HepG2 (cell line): ENCODE results near the gene FGF9. TPM values are rescaled to one million over a fixed set of nuclear protein-coding genes. Genes with fewer than 3 reads are reported as not detected.

Experiments used
- ATAC-seq: fragments of 200-7000 bp; cut with Tn5 transposase; 3 replicates; pipeline ENCODE4 v1.9.1; 2020; ENCODE audit warnings: mild to moderate bottlenecking, moderate library complexity
- BruUV-seq: library from RNA; stranded (reverse); fragments of 400-500 nt; replicated peaks from 2 replicates; lab custom pipeline; 2021; lab: Mats Ljungman, UMichigan
- CTCF ChIA-PET: fragments of 300-600 bp; formaldehyde crosslinking; extraction: SDS; loops from one replicate; lab custom pipeline; 2021; ENCODE audit warnings: low total read pairs, inconsistent platforms, low intra/inter-chr PET ratio; lab: Yijun Ruan, JAX
- POLR2A ChIA-PET: fragments of 350-600 bp; sonication (Branson Sonifier 250); formaldehyde crosslinking; loops from one replicate; lab custom pipeline; 2020; ENCODE audit warnings: antibody characterized with exemption, inconsistent platforms; lab: Yijun Ruan, JAX
- DNase-seq: peaks from one replicate; pipeline ENCODE4 v3.0.0-alpha.2; 2015; ENCODE audit warnings: low spot score
- FAIRE-seq: peaks from 3 replicates; lab custom pipeline; 2011; peaks lifted over from hg19 to GRCh38; lab: Jason Lieb, UNC
- H2AFZ ChIP-seq: one replicate; pipeline ENCODE4 v1.6.1; 2011; ENCODE audit warnings: low read length, inconsistent platforms
- H3K27ac ChIP-seq: fragments of 300-600 bp; 3 replicates; pipeline ENCODE4 v1.8.0; 2011; ENCODE audit warnings: mixed run types, mild to moderate bottlenecking, mixed read lengths, low read length, inconsistent platforms; ENCODE audit not compliant: insufficient read depth; ENCODE audit errors: extremely low read length
- H3K27me3 ChIP-seq, 2 experiments: fragments of 200-600 bp in 1 of 2; 2 replicates in 1 of 2; 3 replicates in 1 of 2; pipeline versions ENCODE4 v1.6.0 to v1.8.0; 2011; ENCODE audit warnings: low read length in 2 of 2, mild to moderate bottlenecking in 2 of 2, moderate library complexity in 2 of 2, inconsistent platforms in 1 of 2; ENCODE audit not compliant: insufficient read depth in 2 of 2, control insufficient read depth in 1 of 2
- H3K36me3 ChIP-seq, 2 experiments: fragments of 200-600 bp in 1 of 2; replicated peaks in 1 of 2; 2 replicates in 1 of 2; 3 replicates in 1 of 2; pipeline versions ENCODE4 v1.5.1 to v1.8.0; 2011; ENCODE audit warnings: low read length in 2 of 2, inconsistent platforms in 1 of 2; ENCODE audit not compliant: insufficient read depth in 2 of 2, control insufficient read depth in 1 of 2
- H3K4me1 ChIP-seq: 2 replicates; pipeline ENCODE4 v1.5.1; 2012; ENCODE audit warnings: low read length, inconsistent platforms; ENCODE audit not compliant: insufficient read depth
- H3K4me2 ChIP-seq: 2 replicates; pipeline ENCODE4 v1.6.0; 2011; ENCODE audit warnings: low read depth, low read length, inconsistent platforms
- H3K4me3 ChIP-seq, 3 experiments: fragments of 200-600 bp in 1 of 3; sonication (generic), shearing (Covaris generic) in 1 of 3; replicated peaks in 1 of 3; 2 replicates each; pipeline ENCODE4 v1.5.1; 2011 to 2016; ENCODE audit warnings: low read length in 3 of 3, inconsistent platforms in 2 of 3, low read depth in 2 of 3, mild to moderate bottlenecking in 2 of 3, control low read depth in 1 of 3, mixed read lengths in 1 of 3; ENCODE audit not compliant: insufficient read depth in 1 of 3
- H3K79me2 ChIP-seq: one replicate; pipeline ENCODE4 v1.6.1; 2011; ENCODE audit warnings: low read length, inconsistent platforms; ENCODE audit not compliant: insufficient read depth
- H3K9ac ChIP-seq: 2 replicates; pipeline ENCODE4 v1.6.0; 2011; ENCODE audit warnings: mild to moderate bottlenecking, low read depth, low read length, inconsistent platforms; ENCODE audit not compliant: insufficient read depth
- H3K9me3 ChIP-seq: 2 replicates; pipeline ENCODE4 v1.5.1; 2012; ENCODE audit warnings: mild to moderate bottlenecking, low read length
- H4K20me1 ChIP-seq: 2 replicates; pipeline ENCODE4 v1.6.0; 2011; ENCODE audit warnings: inconsistent platforms, mild to moderate bottlenecking, low read length, moderate library complexity; ENCODE audit not compliant: insufficient read depth
- CREB1 ChIP-seq, 2 experiments: fragments of 450-650 bp in 1 of 2; IDR thresholded peaks; 2 replicates each; pipeline ENCODE4 v1.6.1; 2016 to 2017; ENCODE audit warnings: control low read depth in 1 of 2, mild to moderate bottlenecking in 1 of 2, missing compliant biosample characterization in 1 of 2, missing genetic modification characterization in 1 of 2
- GABPB1 ChIP-seq: IDR thresholded peaks from 2 replicates; pipeline ENCODE4 v1.6.1; 2016; ENCODE audit warnings: mild to moderate bottlenecking, missing genetic modification reagents, moderate library complexity, missing compliant biosample characterization
- MTA1 ChIP-seq: sonication (generic); formaldehyde crosslinking; IDR thresholded peaks from 2 replicates; pipeline ENCODE4 v1.4.0; 2020; ENCODE audit warnings: missing genetic modification reagents, mild to moderate bottlenecking, borderline replicate concordance
- ZNF556 ChIP-seq: sonication (generic); formaldehyde crosslinking; IDR thresholded peaks from 2 replicates; pipeline ENCODE4 v1.4.0; 2020; ENCODE audit warnings: mild to moderate bottlenecking, missing genetic modification reagents, borderline replicate concordance
- ZNF704 ChIP-seq: sonication (generic); formaldehyde crosslinking; IDR thresholded peaks from 2 replicates; pipeline ENCODE4 v1.8.1; 2023; ENCODE audit warnings: mild to moderate bottlenecking, inconsistent platforms, moderate library complexity, missing genetic modification reagents, borderline replicate concordance
- WGBS: methylation state at CpG from one replicate; pipeline ENCODE4 v1.1.6; 2017; ENCODE audit warnings: low lambda C conversion rate; 5-methylcytosine and 5-hydroxymethylcytosine counted together
- in situ Hi-C: cut with HindIII; loops from 2 replicates; pipeline ENCODE4 v1.10.0; 2017; ENCODE audit warnings: low pct_unique_long_range_greater_than_20kb; ENCODE audit not compliant: extremely low pct_ligation_motif_present
- intact Hi-C: fragments of 100-400 bp; cut with micrococcal nuclease; formaldehyde crosslinking; loops from one replicate; pipeline ENCODE4 v1.10.0; 2022; ENCODE audit not compliant: unreplicated experiment
- polyA plus RNA-seq, 8 experiments: library from polyadenylated mRNA; depleted of rRNA in 3 of 8; stranded (reverse) in 7 of 8; unstranded in 1 of 8; fragments of >200 nt; fragmentation: Illumina TruSeq in 4 of 8; extraction: Trizol in 4 of 8; gene quantifications; 2 replicates each; pipeline versions ENCODE4 v1.2.1 to v1.2.3, GENCODE V29; 2011 to 2016; ENCODE audit warnings: low read depth in 4 of 8, missing spikeins in 1 of 8, mixed read lengths in 1 of 8; ENCODE audit not compliant: insufficient read depth in 1 of 8
- total RNA-seq, 5 experiments: library from RNA; depleted of rRNA; stranded (reverse); fragments of >200 nt; fragmentation: Illumina TruSeq; extraction: Trizol; gene quantifications; 2 replicates each; pipeline ENCODE4 v1.2.3, GENCODE V29; 2016; ENCODE audit warnings: low read depth in 1 of 5

The FGF9 gene
- total and polyA plus RNA-seq, 2 of the 13 experiments (the other 11 are each of a cell fraction or from before 2014, with no cell fraction given), result not detected

GRCh38 chr13:21738630-21739029 is 67.8 kb downstream of the FGF9 start:
- CTCF ChIA-PET, result no interaction called here
- DNase-seq (no peak), FAIRE-seq (no peak), ATAC-seq (no peak)
- Histone ChIP-seq H3K27me3 (peaks cover 0 to 5% of the 10 kb centered on the region in 2 experiments; a peak in 2 of 5 replicates), H3K9me3 (no peaks in the 10 kb centered on the region), H4K20me1 (no peaks in the 10 kb centered on the region), H3K79me2 (no peaks in the 10 kb centered on the region), H3K36me3 (no peaks in the 10 kb centered on the region), H3K4me1 (peaks cover 6% of the 10 kb centered on the region; the same call in 1 of the 2 replicates), H3K4me2 (no peak overlapping the region), H3K4me3 (no peak overlapping the region), H3K27ac (no peak overlapping the region), H2AFZ (no peak overlapping the region), H3K9ac (no peak overlapping the region)
- POLR2A ChIA-PET, result no interaction called here
- in situ Hi-C loops (no loop called here), intact Hi-C loops (no loop called here)
- 23% methylated on average over 3 of the region's 5 CpGs for WGBS
- TF ChIP-seq GABPB1 (CRISPR knock-in tag) (no peak), MTA1 (CRISPR knock-in tag) (no peak), ZNF556 (CRISPR knock-in tag) (no peak)
- BruUV-seq, result no TSS peak

GRCh38 chr13:21739771-21740170 is 68.9 kb downstream of the FGF9 start:
- H3K27ac ChIP-seq, result no peak overlapping the region
- peaks cover 0 to 5% of the 10 kb centered on the region in 2 experiments; a peak in 2 of 5 replicates for H3K27me3 ChIP-seq
- intact Hi-C loops (no loop called here), in situ Hi-C loops (no loop called here)
- no peaks in the 10 kb centered on the region for H3K9me3 ChIP-seq
- no peak overlapping the region for H2AFZ ChIP-seq
- no peak for ATAC-seq
- no peaks in the 10 kb centered on the region for H3K36me3 ChIP-seq
- no peak for DNase-seq
- 44% methylated on average over 6 of the region's 8 CpGs for WGBS
- BruUV-seq, result no TSS peak
- FAIRE-seq, result no peak
- ChIA-PET CTCF (no interaction called here), POLR2A (no interaction called here)
- H3K4me3 ChIP-seq, result no peak overlapping the region
- H4K20me1 ChIP-seq, result no peaks in the 10 kb centered on the region
- TF ChIP-seq CREB1 (IDR thresholded peaks at IDR 0.05) (peak; percentile 55), CREB1 (CRISPR knock-in tag; IDR thresholded peaks at IDR 0.05) (no peak), ZNF704 (CRISPR knock-in tag) (no peak)
- no peaks in the 10 kb centered on the region for H3K79me2 ChIP-seq
- no peak overlapping the region for H3K4me2 ChIP-seq
- no peak overlapping the region for H3K9ac ChIP-seq
- H3K4me1 ChIP-seq, result peaks cover 6% of the 10 kb centered on the region; the same call in 1 of the 2 replicates
